ENCODE results near the gene CNDP2.

CNDP2 gene

GRCh38 chr18:74495581-74496507, at the start of gene CNDP2:
Gene CNDP2 (plus strand): TSS chr18:74496363. CDS start chr18:74499974, 3,611 bp downstream.
- peak within 1 kb of the TSS; percentile 94 for H3K4me3 ChIP-seq (ENCODE audit: low read depth, low read length)
- TF ChIP-seq, protein P1, sequence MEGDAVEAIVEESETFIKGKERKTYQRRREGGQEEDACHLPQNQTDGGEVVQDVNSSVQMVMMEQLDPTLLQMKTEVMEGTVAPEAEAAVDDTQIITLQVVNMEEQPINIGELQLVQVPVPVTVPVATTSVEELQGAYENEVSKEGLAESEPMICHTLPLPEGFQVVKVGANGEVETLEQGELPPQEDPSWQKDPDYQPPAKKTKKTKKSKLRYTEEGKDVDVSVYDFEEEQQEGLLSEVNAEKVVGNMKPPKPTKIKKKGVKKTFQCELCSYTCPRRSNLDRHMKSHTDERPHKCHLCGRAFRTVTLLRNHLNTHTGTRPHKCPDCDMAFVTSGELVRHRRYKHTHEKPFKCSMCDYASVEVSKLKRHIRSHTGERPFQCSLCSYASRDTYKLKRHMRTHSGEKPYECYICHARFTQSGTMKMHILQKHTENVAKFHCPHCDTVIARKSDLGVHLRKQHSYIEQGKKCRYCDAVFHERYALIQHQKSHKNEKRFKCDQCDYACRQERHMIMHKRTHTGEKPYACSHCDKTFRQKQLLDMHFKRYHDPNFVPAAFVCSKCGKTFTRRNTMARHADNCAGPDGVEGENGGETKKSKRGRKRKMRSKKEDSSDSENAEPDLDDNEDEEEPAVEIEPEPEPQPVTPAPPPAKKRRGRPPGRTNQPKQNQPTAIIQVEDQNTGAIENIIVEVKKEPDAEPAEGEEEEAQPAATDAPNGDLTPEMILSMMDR (IDR thresholded peaks at IDR 0.05; ENCODE audit: low read depth, low read length, missing control alignments) = no peak
- peak; percentile 93 for DNase-seq (ENCODE audit: low read depth)

DNA sequence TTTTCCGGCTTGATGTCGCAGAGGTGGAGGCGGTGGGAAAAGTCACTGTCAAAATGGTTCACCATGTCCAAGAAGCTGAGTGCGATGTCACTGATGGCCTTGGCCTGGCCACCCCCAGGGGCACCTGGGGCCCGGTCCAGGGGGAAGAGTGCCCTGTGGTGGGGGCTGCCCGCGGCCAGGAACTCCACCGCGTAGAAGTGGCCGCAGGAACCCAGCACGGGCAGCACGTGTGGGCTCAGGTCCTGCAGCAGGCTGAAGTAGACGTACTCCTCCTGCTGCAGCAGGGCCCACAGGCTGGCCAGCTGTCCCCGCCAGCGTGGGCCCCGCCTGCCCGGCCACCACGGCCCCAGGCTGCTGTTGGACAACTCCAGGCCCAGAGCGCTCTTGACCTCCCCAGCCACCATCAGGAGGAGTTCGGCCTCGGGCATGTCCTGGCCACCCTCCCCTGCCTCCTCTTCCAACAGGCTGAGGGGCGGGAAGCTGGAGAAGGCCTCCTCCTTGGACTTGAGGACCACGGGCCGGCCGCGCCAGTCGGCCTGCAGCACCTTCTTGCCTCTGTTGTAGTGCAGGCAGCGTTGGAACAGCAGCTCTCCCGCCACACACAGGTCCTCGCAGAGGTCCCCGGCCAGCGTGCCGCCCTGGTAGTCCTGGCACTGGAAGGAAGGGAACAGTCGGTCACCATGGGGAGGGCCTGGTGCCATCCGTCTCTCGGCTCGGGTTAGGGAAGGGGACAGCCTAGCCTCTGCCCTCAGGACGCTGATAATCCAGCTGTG, 49.3 kb upstream of the CNDP2 start:
- no peak for DNase-seq (ENCODE audit: low read depth)
- TF ChIP-seq, protein P1 (IDR thresholded peaks at IDR 0.05; ENCODE audit: low read depth, low read length, missing control alignments) = no peak
- no peak overlapping the region for H3K4me3 ChIP-seq (ENCODE audit: low read depth, low read length)

GRCh38 chr18:74447404-74448152, 48.6 kb upstream of the CNDP2 start:
- DNase-seq (ENCODE audit: low read depth) = no peak
- TF ChIP-seq, protein P1 (IDR thresholded peaks at IDR 0.05; ENCODE audit: low read depth, low read length, missing control alignments) = no peak
- no peak overlapping the region for H3K4me3 ChIP-seq (ENCODE audit: low read depth, low read length)

- no peak for DNase-seq (ENCODE audit: low read depth)
- no peak overlapping the region for H3K4me3 ChIP-seq (ENCODE audit: low read depth, low read length)
- TF ChIP-seq, protein P1 (IDR thresholded peaks at IDR 0.05; ENCODE audit: low read depth, low read length, missing control alignments) = no peak
These were observed 45.5 kb upstream of the CNDP2 start for GRCh38 chr18:74450626-74451025.

GRCh38 chr18:74451148-74451547, 45.0 kb upstream of the CNDP2 start:
- H3K4me3 ChIP-seq (ENCODE audit: low read depth, low read length) = no peak overlapping the region
- TF ChIP-seq, protein P1 (IDR thresholded peaks at IDR 0.05; ENCODE audit: low read depth, low read length, missing control alignments) = no peak
- DNase-seq (ENCODE audit: low read depth) = no peak

- DNase-seq (ENCODE audit: low read depth) = no peak
- H3K4me3 ChIP-seq (ENCODE audit: low read depth, low read length) = no peak overlapping the region
- TF ChIP-seq, protein P1 (IDR thresholded peaks at IDR 0.05; ENCODE audit: low read depth, low read length, missing control alignments) = no peak
These were observed 43.1 kb upstream of the CNDP2 start for GRCh38 chr18:74453016-74453566.

All from GM12864 (cell line).